GM12878 (cell line): ENCODE data around the gene ARAP1. TPM values are rescaled to one million over a fixed set of nuclear protein-coding genes. Genes with fewer than 3 reads are reported as not detected.

ENCODE experiments used
- ATAC-seq: fragments of 200-7000 bp; cut with Tn5 transposase; 3 replicates; pipeline ENCODE4 v1.9.1; 2020; ENCODE audit warnings: mild to moderate bottlenecking, moderate library complexity
- BruUV-seq: library from RNA; stranded (reverse); fragments of 400-500 nt; replicated peaks from 2 replicates; lab custom pipeline; 2021; lab: Mats Ljungman, UMichigan
- CTCF ChIA-PET: fragments of 300-600 bp; sonication (Branson Sonifier 250); formaldehyde crosslinking; extraction: SDS; loops from one replicate; lab custom pipeline; 2021; ENCODE audit warnings: inconsistent platforms; lab: Yijun Ruan, JAX
- POLR2A ChIA-PET: fragments of 350-600 bp; formaldehyde crosslinking; extraction: SDS; loops from one replicate; lab custom pipeline; 2021; ENCODE audit warnings: inconsistent platforms; lab: Charles Lee
- RAD21 ChIA-PET: fragments of 300-600 bp; sonication (Branson Sonifier 250); formaldehyde crosslinking; loops from one replicate; lab custom pipeline; 2023; ENCODE audit warnings: antibody characterized with exemption; ENCODE audit not compliant: unreplicated experiment; lab: Charles Lee
- SMC1A ChIA-PET: fragments of 300-600 bp; sonication (Branson Sonifier 250); formaldehyde crosslinking; loops from one replicate; lab custom pipeline; 2023; ENCODE audit not compliant: unreplicated experiment, uncharacterized antibody; lab: Charles Lee
- DNase-seq: peaks from one replicate; pipeline ENCODE4 v3.0.0-alpha.2; 2011; ENCODE audit warnings: low read depth, low spot score
- FAIRE-seq: peaks from 3 replicates; lab custom pipeline; 2011; peaks lifted over from hg19 to GRCh38; lab: Jason Lieb, UNC
- H2AFZ ChIP-seq: 2 replicates; pipeline ENCODE4 v1.6.0; 2011; ENCODE audit warnings: low read depth, low read length, control low read depth; ENCODE audit not compliant: control insufficient read depth
- H3K27ac ChIP-seq: 2 replicates; pipeline ENCODE4 v1.5.1; 2011; ENCODE audit warnings: control low read depth; ENCODE audit not compliant: control insufficient read depth, insufficient read depth
- H3K27me3 ChIP-seq, 2 experiments: replicated peaks in 1 of 2; 2 replicates each; pipeline versions ENCODE4 v1.6.0 to v1.6.1; 2011; ENCODE audit warnings: low read length in 1 of 2; ENCODE audit not compliant: control insufficient read depth in 2 of 2, insufficient read depth in 2 of 2
- H3K36me3 ChIP-seq, 2 experiments: 2 replicates each; pipeline ENCODE4 v1.5.1; 2011; ENCODE audit warnings: low read length in 1 of 2; ENCODE audit not compliant: control insufficient read depth in 2 of 2, insufficient read depth in 2 of 2
- H3K4me1 ChIP-seq: 2 replicates; pipeline ENCODE4 v1.6.1; 2011; ENCODE audit warnings: mild to moderate bottlenecking, low read length, moderate library complexity, mixed read lengths; ENCODE audit not compliant: control insufficient read depth, insufficient read depth
- H3K4me2 ChIP-seq: 2 replicates; pipeline ENCODE4 v1.6.0; 2011; ENCODE audit warnings: control low read depth; ENCODE audit not compliant: control insufficient read depth, insufficient read depth
- H3K4me3 ChIP-seq: fragments of 200-600 bp; sonication (generic); 2 replicates; pipeline ENCODE4 v1.5.1; 2016
- H3K79me2 ChIP-seq: 2 replicates; pipeline ENCODE4 v1.6.0; 2011; ENCODE audit warnings: low read length; ENCODE audit not compliant: control insufficient read depth, insufficient read depth
- H3K9ac ChIP-seq: 2 replicates; pipeline ENCODE4 v1.8.0; 2011; ENCODE audit warnings: low read length, control low read depth, mixed read lengths; ENCODE audit not compliant: control insufficient read depth, insufficient read depth
- H3K9me3 ChIP-seq: replicated peaks from 3 replicates; pipeline ENCODE4 v1.5.1; 2011; ENCODE audit warnings: mild to moderate bottlenecking, low read length; ENCODE audit not compliant: control insufficient read depth, insufficient read depth
- H4K20me1 ChIP-seq: 2 replicates; pipeline ENCODE4 v1.6.0; 2011; ENCODE audit not compliant: control insufficient read depth, insufficient read depth
- CUX1 ChIP-seq: IDR thresholded peaks from 2 replicates; pipeline ENCODE4 v1.6.1; 2012; ENCODE audit warnings: improper control_type of control experiment, low read depth, low read length; ENCODE audit not compliant: insufficient replicate concordance
- MEF2A ChIP-seq: IDR thresholded peaks from 2 replicates; pipeline ENCODE4 v1.6.1; 2011; ENCODE audit warnings: low read depth, mild to moderate bottlenecking, low read length, moderate library complexity; ENCODE audit not compliant: insufficient read depth
- NFYB ChIP-seq: IDR thresholded peaks from 2 replicates; pipeline ENCODE4 v1.6.1; 2011; ENCODE audit warnings: low read depth, mild to moderate bottlenecking, low read length, improper control_type of control experiment, moderate library complexity; ENCODE audit not compliant: insufficient read depth
- STAT3 ChIP-seq: IDR thresholded peaks from 2 replicates; pipeline ENCODE4 v1.6.1; 2011; ENCODE audit warnings: low read depth, low read length, improper control_type of control experiment
- ZNF207 ChIP-seq: fragments of 450-650 bp; IDR thresholded peaks from 2 replicates; pipeline ENCODE4 v1.6.1; 2014; ENCODE audit warnings: antibody characterized with exemption, mild to moderate bottlenecking, borderline replicate concordance
- ZNF687 ChIP-seq: fragments of 450-650 bp; IDR thresholded peaks from 2 replicates; pipeline ENCODE4 v1.6.1; 2017; ENCODE audit warnings: mild to moderate bottlenecking, moderate library complexity
- WGBS: methylation state at CpG from one replicate; pipeline ENCODE4 v1.1.6; 2016; ENCODE audit warnings: low lambda C conversion rate; ENCODE audit not compliant: insufficient replicate concordance, insufficient coverage; ENCODE audit errors: missing lambda C conversion rate; 5-methylcytosine and 5-hydroxymethylcytosine counted together
- in situ Hi-C: fragments of 300-500 bp; cut with MboI; formaldehyde crosslinking; loops from 9 replicates; pipeline ENCODE4 v1.14.3; 2018; ENCODE audit warnings: mixed read lengths
- intact Hi-C: fragments of 100-400 bp; cut with micrococcal nuclease; formaldehyde crosslinking; loops from one replicate; pipeline ENCODE4 v1.14.2; 2022; ENCODE audit not compliant: unreplicated experiment
- polyA plus RNA-seq, 11 experiments: library from polyadenylated mRNA; depleted of rRNA in 4 of 11; unstranded in 6 of 11; stranded (reverse) in 5 of 11; fragments of >200 nt; fragmentation: Nextera tagmentation in 4 of 11; fragmentation: Illumina TruSeq in 1 of 11; extraction: Ambion mirVana in 4 of 11; extraction: Trizol in 1 of 11; gene quantifications; 1 replicate in 1 of 11; 2 replicates in 10 of 11; pipeline versions ENCODE4 v1.2.1 to v1.2.3, GENCODE V29; 2011 to 2016; ENCODE audit warnings: inconsistent platforms in 2 of 11, missing spikeins in 2 of 11, low read depth in 1 of 11
- total RNA-seq, 4 experiments: library from RNA; depleted of rRNA in 3 of 4; stranded (reverse); fragments of >200 nt in 3 of 4; fragmentation: Illumina TruSeq in 1 of 4; extraction: Trizol in 1 of 4; gene quantifications; 2 replicates each; pipeline versions ENCODE4 v1.2.1 to v1.2.3, GENCODE V29; 2013 to 2021

The ARAP1 gene
- total and polyA plus RNA-seq, 10 of the 15 experiments (the other 5 are each of a cell fraction or from before 2014, with no cell fraction given): 0.55 to 102 (median 51.0) TPM

GRCh38 chr11:72720047-72720446 lies 32.2 kb downstream of the ARAP1 start:
- Histone ChIP-seq H3K4me1 (peaks cover 46% of the 10 kb centered on the region), H3K36me3 (peaks cover 23 to 37% of the 10 kb centered on the region in 2 experiments), H4K20me1 (peaks cover 3% of the 10 kb centered on the region)
- intact Hi-C loops (no loop called here), in situ Hi-C loops (loop anchor here (10.0 kb wide), 2 partner anchors 75 to 455 kb away; partner anchors contain the start of gene STARD10)
- ATAC-seq (no peak), DNase-seq (no peak)
- TF ChIP-seq MEF2A (no peak), STAT3 (no peak), NFYB (no peak), CUX1 (no peak), ZNF687 (no peak), ZNF207 (no peak)
- TF ChIP-seq, all 136 proteins: peak for 0
- H3K4me2 ChIP-seq: peak overlapping the region; percentile 92
- no peaks in the 10 kb centered on the region for H3K9me3 ChIP-seq
- BruUV-seq: no TSS peak
- no peaks in the 10 kb centered on the region for H3K27me3 ChIP-seq
- peak overlapping the region; percentile 83 for H3K9ac ChIP-seq
- RAD21 ChIA-PET: interaction anchor here (13.9 kb wide), 1 partner anchor 71 kb away, joined by 256 read pairs; the partner anchor contains the start of gene STARD10
- no peak for FAIRE-seq
- H3K79me2 ChIP-seq: peaks cover 82% of the 10 kb centered on the region
- WGBS: 45% methylated on average over 3 of the region's 3 CpGs
- SMC1A ChIA-PET: interaction anchor here (1.1 to 2.4 kb wide), 3 partner anchors 73 to 97 kb away, joined by 4 to 10 read pairs (median 4); partner anchors contain the start of gene STARD10
- POLR2A ChIA-PET: interaction anchor here (0.6 to 1.2 kb wide), 3 partner anchors 21 to 96 kb away, joined by 3 to 4 read pairs (median 3); no protein-coding TSS in a partner anchor
- no peak overlapping the region for H2AFZ ChIP-seq
- H3K4me3 ChIP-seq: peak overlapping the region; percentile 85
- CTCF ChIA-PET: interaction anchor here (1.3 to 18.4 kb wide), 4 partner anchors 18 to 93 kb away, joined by 3 to 469 read pairs (median 80); partner anchors contain the start of genes ATG16L2 and STARD10
- peak overlapping the region; percentile 47 for H3K27ac ChIP-seq
